GM19438 (cell line): ENCODE measurements around the gene RHOH.
"Not testable (repeated sequence)": the region's sequence is repeated elsewhere in the genome, so short reads cannot be mapped to it uniquely, and the experiment has no call there.

Source experiments
- ATAC-seq: cut with Tn5 transposase; IDR thresholded peaks from one replicate; pipeline ENCODE4 v1.9.1; 2021; ENCODE audit warnings: low read depth; ENCODE audit not compliant: unreplicated experiment

The RHOH gene

GRCh38 chr4:40256329-40256728, 59.5 kb downstream of the RHOH start:
- ATAC-seq: no peak

GRCh38 chr4:40256817-40257216, 60.0 kb downstream of the RHOH start:
- no peak for ATAC-seq

DNA sequence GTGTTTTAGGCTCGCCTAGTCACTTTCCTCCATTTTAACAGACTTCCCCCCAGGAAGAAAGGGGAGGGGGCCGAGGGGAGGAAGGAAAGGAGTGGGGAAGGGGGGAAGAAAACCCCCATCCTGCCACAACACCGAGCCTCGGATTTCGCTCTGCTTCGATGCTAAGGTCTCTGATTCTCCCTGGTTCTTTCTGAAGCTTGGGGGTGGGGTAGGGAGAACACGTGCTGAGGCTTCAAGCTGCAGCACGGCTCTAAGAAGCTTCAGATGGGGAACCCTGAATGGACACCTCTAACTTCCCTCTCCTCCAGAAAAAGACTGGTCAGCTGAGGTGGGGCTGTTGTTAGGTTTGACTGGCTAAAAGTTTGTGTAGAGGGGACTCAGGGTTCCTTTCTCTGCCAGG, 61.8 kb downstream of the RHOH start:
- no peak for ATAC-seq

DNA sequence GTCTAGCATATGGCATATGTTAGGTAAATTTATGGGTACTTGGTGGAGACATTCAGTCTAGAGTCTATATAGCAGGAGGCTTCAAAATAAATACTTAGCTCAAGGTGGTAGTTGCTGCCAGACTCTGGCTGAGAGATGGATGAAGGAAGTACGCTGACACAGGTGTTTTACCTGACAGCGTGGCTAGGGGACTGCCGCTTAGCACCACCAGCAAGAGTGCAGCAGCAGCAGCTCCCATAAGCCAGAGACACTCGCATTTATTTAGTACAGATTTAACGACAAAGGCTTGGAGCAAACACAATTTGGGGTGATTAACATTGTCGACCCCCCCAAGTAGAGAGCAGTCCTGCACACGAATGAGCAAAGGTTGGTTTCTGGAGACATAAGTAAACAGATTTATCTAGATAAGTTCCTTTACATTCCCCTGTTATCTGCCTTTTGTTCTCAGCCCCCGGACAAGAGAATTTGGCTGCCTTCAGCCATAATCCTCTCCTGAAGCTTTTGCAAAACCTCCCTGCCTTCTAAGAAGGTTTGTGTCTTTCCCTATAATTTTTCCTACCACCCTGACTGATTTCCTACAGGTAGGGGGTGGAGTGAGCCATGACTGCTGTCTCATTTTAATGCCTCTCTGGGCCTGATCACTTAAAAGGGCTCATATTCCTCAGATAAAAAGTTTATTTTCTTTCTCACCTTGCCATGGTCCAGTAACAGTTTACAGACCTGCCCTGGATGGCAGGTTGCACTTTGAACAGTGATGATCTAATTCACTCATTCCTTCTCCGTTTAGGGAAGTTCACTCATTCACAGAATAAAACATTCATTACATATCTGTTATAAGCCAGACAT, 64.6 kb downstream of the RHOH start:
- no peak for ATAC-seq

DNA sequence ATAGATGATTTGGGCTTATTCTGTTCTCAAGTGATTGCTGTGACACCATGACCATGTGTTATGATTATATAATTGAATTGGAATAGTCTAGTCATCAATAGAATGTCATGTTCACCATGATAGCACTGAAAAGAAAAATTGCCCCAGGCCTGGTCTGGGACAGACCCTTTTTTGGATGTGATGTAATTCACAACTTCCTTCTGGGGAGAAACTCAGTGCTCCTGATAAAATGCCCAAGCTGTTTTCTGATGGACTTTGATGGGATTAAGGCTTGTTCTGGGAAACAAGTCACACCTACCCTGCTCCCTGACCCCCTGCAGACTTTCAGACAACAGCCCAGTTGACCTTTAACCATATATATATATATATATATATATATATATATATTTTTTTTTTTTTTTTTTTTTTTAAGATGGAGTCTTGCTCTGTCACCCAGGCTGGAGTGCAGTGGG, 65.3 kb downstream of the RHOH start:
- no peak for ATAC-seq

DNA sequence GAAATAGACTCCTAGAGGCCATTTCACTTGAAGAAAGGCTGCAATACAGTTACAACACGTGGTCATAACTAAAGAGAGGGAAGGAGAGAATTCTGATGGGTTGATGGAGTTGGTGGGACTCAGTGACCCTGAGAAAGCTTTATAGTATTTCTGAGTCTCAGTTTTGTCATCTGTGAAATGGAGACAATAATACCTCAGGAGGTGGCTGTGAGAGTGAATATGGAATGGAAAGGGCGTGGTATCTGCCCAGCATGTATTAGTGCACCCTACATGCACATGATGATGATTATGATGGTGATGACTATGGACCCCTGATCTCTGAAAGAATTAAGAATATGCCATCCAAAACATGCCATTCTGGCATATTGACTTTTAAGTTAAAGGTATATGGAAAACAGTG, 66.0 kb downstream of the RHOH start:
- no peak for ATAC-seq

DNA sequence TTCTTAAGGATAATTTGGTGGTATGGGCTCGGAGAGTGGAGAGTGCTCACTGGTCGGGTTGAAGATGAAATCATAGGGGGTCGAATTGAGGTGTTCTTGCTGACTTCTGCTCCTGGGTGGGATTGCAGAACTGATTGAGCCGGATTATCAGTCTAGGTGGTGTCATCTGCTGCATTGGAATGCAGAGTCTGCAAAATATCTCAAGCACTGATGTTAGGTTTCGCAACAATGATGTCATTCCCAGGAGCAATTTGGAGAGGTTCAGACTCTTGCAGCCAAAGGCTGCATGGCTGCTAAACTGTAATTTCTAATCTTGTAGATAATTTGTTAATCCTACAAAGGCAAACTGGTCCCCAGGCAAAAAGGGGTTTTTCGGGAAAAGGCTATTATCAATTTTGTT, 67.7 kb downstream of the RHOH start:
- no peak for ATAC-seq

GRCh38 chr4:40264995-40265909, 68.4 kb downstream of the RHOH start:
- ATAC-seq: peak; percentile 68

- ATAC-seq: peak; percentile 18
Observed at GRCh38 chr4:40265910-40266274, 69.1 kb downstream of the RHOH start.

DNA sequence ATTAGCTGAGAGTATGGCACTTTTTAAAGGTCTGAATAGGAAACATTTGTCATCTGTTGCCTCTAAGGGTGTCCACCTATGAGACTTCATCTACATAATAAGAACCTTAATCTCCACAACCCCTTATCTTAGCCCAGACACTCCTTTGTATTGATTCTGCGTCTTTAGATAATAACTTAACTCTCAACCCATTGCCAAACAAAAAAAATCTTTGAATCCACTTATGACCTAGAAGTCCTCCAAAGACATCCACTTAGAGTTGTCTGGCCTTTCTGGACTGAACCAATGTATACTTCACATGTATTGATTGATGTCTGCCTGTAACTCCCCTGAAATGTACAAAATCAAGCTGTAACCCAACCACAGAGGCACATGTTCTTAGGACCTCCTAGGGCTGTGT, 72.3 kb downstream of the RHOH start:
- ATAC-seq: no peak

DNA sequence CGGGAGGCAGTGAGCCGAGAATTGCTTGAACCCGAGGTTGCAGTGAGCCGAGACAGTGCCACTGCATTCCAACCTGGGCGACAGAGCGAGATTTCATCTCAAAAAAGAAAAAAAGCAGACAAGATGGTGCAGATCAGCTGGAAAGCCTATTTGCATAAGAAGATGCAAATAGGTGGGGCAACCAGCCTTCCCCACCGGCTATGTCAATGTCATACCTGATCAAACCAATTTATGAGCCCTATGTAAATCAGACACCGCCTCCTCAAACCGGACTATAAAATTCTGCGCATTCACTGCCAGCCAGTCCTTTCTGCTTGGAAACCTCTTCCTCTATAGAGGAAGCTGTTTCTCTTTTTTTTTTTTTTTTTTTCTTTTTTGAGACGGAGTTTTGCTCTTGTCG, 73.8 kb downstream of the RHOH start:
- no peak for ATAC-seq

GRCh38 chr4:40275065-40275730, 78.4 kb downstream of the RHOH start:
- no peak for ATAC-seq

DNA sequence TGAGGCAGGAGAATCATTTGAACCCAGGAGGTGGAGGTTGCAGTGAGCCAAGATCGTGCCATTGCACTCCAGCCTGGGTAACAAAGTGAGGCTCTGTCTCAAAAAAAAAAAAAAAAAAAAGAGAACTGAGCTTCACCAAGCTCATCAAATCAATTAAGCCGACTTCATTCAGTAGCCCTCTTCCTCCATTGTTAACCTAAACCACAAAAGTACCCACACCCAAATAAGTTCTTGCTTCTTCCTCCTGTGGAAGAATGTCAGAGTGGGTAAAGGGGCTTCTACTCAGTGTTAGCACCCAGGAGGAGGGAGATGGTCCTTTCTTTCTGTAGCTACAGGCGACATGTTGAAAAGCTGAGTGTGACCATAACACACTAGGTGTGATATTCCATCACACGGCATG, 79.7 kb downstream of the RHOH start:
- no peak for ATAC-seq

GRCh38 chr4:40280586-40280985, 83.8 kb downstream of the RHOH start:
- no peak for ATAC-seq

DNA sequence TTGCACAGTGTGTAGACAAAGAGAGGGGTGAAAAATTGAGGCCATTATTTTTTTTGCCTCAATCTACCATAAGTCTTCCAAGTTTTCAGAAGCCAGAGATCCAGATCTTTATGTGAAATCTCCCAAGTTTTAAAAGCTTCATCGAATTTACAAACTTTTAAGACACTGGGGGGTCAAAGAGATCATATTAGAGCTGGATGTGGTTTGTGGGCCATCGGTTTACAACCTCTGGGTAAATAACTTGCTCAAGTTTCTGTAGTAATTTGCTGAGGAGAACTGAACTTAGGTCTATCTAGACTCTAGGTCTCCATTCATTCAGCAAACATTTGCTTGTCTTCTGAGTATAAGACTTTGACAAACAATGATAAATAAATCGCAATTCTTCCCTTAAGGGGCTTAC, 84.3 kb downstream of the RHOH start:
- no peak for ATAC-seq

- no peak for ATAC-seq
Observed at GRCh38 chr4:40281913-40282312, 85.1 kb downstream of the RHOH start.

- not testable (repeated sequence) for ATAC-seq
Observed at GRCh38 chr4:40282857-40283256, 86.0 kb downstream of the RHOH start.

DNA sequence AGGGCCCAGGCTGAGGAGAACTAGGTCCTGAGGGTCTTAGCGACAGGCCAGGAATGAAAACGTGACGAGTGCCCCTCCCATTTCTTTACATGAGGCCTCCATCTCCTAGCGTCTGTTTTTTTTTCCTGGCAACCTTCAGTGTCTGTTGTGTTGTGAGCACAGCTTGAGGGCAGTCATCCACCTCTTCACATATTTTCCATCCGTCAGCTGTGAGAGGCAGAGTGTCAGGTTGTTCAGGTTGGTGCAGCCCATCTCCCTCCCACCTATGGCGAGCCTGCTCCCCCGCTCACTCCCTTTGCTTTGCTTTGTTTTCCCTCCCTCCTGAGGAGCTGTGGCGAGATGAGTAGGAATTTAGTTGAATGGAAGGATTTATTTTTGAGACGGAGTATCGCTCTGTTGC, 86.6 kb downstream of the RHOH start:
- ATAC-seq: no peak

DNA sequence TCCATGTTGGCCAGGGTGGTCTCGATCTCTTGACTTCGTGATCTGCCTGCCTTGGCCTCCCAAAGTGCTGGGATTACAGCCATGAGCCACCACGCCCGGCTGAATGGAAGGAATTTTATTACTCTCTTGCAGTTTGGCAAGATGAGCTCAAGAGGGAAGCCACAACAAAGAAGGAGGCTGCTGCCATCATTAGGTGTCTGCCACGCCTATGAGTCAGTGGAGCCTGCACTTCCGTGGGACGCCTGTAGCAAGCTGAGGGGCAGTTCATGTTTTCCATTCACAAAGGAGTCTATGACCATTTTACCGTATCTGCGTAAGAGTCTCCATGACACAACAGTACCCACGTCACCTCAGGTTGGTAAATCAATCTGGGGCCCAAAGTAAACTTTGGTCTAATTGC, 87.1 kb downstream of the RHOH start:
- no peak for ATAC-seq

GRCh38 chr4:40285692-40286091, 88.9 kb downstream of the RHOH start:
- ATAC-seq: no peak

GRCh38 chr4:40288566-40288965, 91.7 kb downstream of the RHOH start:
- ATAC-seq: no peak
